ENCODE results near the gene IQCM.

- TF ChIP-seq REST (IDR thresholded peaks at IDR 0.05; ENCODE audit: low read depth, low read length) (no peak), POLR2AphosphoS5 (IDR thresholded peaks at IDR 0.05; ENCODE audit: low read depth, low read length) (no peak), MEF2A (IDR thresholded peaks at IDR 0.05; ENCODE audit: borderline replicate concordance, low read depth) (no peak), JUND (IDR thresholded peaks at IDR 0.05) (no peak), CTCF (IDR thresholded peaks at IDR 0.05) (no peak)
These were observed 504.6 kb downstream of the IQCM start for GRCh38 chr4:149311076-149311475.

Measured in SK-N-SH (cell line).